ENCODE measurements around the gene FAM53A.
A peak's percentile ranks its signal among the peaks of the same experiment; 100 is the strongest.
"Not testable (repeated sequence)": the region's sequence is repeated elsewhere in the genome, so short reads cannot be mapped to it uniquely, and the experiment has no call there.

Gene FAM53A

GRCh38 chr4:1716065-1716945, 32.2 kb upstream of the FAM53A start:
- DNase-seq = no peak

GRCh38 chr4:1715002-1715758, 31.1 kb upstream of the FAM53A start:
- no peak for DNase-seq

- no peak for DNase-seq
Measured at GRCh38 chr4:1714303-1715001, 30.3 kb upstream of the FAM53A start.

GRCh38 chr4:1713003-1713851, 29.1 kb upstream of the FAM53A start:
- DNase-seq = peak; percentile 39 to 56

- peak; percentile 89 to 92 for DNase-seq
Measured at GRCh38 chr4:1712216-1713002, 28.3 kb upstream of the FAM53A start, which contains the start of gene SLBP. Gene SLBP, minus strand, starts transcription at chr4:1712319. Its CDS starts 131 bp downstream, at chr4:1712188.

GRCh38 chr4:1711571-1712215, 27.6 kb upstream of the FAM53A start:
- DNase-seq = no peak

GRCh38 chr4:1711055-1711570, 27.0 kb upstream of the FAM53A start:
- DNase-seq = no peak

GRCh38 chr4:1708581-1708980, 24.5 kb upstream of the FAM53A start:
- no peak for DNase-seq

GRCh38 chr4:1706358-1706757, 22.2 kb upstream of the FAM53A start:
- no peak for DNase-seq

GRCh38 chr4:1705732-1706131, 21.6 kb upstream of the FAM53A start:
- DNase-seq = no peak

GRCh38 chr4:1703867-1704266, 19.8 kb upstream of the FAM53A start:
- DNase-seq = no peak

GRCh38 chr4:1701671-1702070, 17.6 kb upstream of the FAM53A start:
- not testable (repeated sequence) for DNase-seq

- DNase-seq = no peak
Measured at GRCh38 chr4:1695913-1696312, 11.8 kb upstream of the FAM53A start.

- peak; percentile 20 to 74 for DNase-seq
Measured at GRCh38 chr4:1693131-1693896, 9.2 kb upstream of the FAM53A start.

GRCh38 chr4:1691737-1692373, 7.7 kb upstream of the FAM53A start:
- no peak for DNase-seq

- DNase-seq = no peak
Measured at GRCh38 chr4:1690698-1691097, 6.6 kb upstream of the FAM53A start.

GRCh38 chr4:1686440-1687036, 2.4 kb upstream of the FAM53A start:
- no peak for DNase-seq

- DNase-seq = no peak
Measured at GRCh38 chr4:1685235-1686150, 1.4 kb upstream of the FAM53A start.
